HPDE6-E6E7 (cell line): ENCODE data around the gene HECTD4.
A peak's percentile ranks its signal among the peaks of the same experiment; 100 is the strongest.

Source experiments
- DNase-seq: peaks from one replicate; pipeline ENCODE4 v3.0.0; 2011; ENCODE audit warnings: missing footprints; ENCODE audit errors: extremely low spot score

HECTD4 gene

DNA sequence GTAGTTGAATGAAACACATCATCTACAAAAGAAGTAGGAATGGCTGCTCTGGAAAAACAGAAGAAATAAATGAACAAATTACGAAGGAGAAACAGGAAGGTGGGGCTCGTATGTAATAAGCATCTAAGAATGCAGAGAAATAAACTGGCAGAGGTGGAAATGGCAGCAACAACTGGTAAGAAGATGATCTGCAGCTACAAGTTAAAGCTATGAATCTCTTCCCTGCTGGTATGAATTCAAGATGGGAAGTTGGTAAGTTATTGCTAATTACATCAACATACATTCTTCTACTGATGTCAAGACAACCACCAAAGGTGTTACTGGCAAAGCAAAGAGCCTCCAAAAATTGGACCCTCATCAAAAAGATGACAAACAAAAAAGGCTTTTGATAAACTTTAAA, 59.8 kb downstream of the HECTD4 start:
- DNase-seq, result no peak

GRCh38 chr12:112321245-112321644, 61.0 kb downstream of the HECTD4 start:
- DNase-seq, result no peak

DNA sequence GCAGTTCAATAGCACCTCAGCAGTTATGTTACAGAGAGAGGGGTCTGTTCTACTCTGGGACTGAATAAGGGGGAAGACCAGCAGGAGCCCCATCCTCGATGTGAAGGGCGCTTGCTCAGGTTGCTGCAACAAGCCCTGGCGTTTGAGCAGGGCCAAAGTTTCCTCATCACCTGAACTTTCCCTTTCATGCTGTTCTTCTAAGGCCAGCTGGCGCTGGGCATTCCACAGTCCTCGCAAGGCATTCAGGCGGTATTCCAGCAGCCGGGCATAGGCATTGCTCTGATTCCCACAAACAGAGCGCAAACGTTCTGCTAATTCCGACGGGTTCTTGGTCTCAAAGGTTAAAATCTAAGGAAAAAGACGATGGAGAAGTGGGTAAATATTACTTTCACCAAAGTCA, 62.8 kb downstream of the HECTD4 start:
- DNase-seq, result no peak

GRCh38 chr12:112317481-112317880, 64.8 kb downstream of the HECTD4 start:
- no peak for DNase-seq

- no peak for DNase-seq
Measured at GRCh38 chr12:112314981-112315380, 67.2 kb downstream of the HECTD4 start.

GRCh38 chr12:112309797-112310196, 72.4 kb downstream of the HECTD4 start:
- DNase-seq, result no peak

- no peak for DNase-seq
Measured at GRCh38 chr12:112308652-112309051, 73.6 kb downstream of the HECTD4 start.

DNA sequence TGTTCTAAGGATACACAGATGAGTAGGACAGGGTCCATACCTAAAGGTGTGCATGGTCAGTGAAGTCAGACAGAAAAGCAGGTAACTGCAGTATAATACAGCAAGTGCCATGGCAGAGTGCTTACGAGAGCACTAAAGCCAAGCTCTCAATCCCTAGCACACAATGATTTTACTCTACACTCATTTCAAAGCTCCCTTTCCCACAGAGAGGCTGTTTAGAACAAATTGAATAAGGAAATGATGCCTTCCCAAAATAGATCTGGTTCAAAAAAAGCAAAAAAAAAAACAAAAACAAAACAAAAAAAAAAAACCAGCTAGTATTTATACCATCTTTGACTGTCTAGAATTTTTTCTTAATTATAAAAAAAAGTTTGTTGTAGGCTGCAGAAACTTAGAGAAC, 74.1 kb downstream of the HECTD4 start:
- DNase-seq, result no peak

- DNase-seq, result no peak
Measured at GRCh38 chr12:112307317-112308011, 74.8 kb downstream of the HECTD4 start.

DNA sequence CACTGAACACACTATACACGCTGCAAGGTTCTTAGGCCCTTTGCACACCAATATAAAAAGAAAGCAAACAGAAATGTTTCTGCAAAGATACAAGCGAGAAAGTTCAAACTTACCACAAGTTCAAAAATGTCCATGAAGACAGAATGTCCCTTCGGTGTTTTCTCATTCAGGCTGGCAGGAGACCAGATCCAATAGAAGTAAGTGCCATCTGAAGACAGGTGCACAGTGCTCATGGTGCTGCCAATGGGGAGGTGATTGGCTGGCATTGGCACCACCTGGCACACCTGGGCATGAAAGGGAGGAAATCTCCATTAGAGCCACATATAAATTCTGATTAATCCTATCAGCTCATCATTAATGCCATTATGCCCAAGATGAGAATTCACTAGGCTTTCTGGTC, 76.3 kb downstream of the HECTD4 start:
- DNase-seq, result no peak

GRCh38 chr12:112304436-112304835, 77.8 kb downstream of the HECTD4 start:
- DNase-seq, result no peak

DNA sequence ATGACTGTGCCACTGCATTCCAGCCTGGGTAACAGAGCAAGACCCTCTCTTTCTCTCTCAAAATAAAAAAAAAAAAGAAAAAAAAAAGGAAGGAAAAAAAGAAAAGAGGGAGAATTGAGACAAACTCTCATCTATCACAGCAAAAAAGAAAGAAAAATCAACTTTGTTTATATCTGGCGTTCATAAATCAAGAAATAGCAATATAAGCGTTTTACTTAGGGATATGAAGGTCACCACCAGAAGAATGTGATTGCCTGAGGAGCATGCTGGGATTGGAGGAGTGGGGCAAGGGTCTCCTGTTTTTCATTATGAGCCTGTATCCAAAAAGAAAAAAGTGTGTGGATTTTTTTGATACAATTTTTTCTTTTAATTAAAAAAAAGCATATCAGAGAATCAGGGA, 78.4 kb downstream of the HECTD4 start:
- no peak for DNase-seq

DNA sequence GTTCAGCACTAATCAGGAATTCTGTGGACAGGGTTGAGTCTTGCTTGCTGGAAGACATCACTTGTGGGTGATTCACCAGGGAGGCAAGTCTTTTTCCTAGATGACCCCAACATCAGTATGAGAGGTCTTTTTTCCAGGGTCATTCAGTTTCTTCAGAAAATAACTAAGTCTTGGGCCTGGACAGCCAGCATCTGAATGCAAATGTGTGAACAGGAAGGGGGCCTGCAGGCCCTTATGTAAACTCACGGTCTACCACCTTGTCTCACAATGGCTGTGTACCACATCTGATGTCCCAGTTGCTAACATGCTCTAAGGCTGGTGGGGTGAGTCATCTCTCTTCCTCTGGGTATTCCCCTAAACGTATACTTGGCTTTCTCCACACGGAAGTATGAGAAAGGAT, 79.2 kb downstream of the HECTD4 start:
- peak; percentile 58 for DNase-seq

DNA sequence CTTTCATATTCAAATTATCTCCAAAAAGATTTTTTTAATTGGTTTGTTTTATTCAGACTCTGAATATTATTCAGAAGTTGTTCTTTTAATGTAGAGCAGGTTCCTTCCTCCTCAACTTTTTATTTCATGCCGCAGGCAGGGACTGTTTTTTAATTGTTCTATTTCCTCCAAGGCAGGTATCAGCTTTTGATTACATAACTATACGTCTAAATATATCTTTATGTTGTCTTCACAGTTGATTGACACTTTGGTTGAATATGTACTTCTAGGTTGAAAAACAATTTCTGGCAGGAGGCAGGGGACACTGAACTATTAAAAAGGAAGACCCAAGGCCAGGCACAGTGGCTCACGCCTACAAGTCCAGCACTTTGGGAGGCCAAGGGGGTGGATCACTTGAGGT, 82.5 kb downstream of the HECTD4 start:
- DNase-seq, result no peak

GRCh38 chr12:112297188-112297587, 85.0 kb downstream of the HECTD4 start:
- no peak for DNase-seq

DNA sequence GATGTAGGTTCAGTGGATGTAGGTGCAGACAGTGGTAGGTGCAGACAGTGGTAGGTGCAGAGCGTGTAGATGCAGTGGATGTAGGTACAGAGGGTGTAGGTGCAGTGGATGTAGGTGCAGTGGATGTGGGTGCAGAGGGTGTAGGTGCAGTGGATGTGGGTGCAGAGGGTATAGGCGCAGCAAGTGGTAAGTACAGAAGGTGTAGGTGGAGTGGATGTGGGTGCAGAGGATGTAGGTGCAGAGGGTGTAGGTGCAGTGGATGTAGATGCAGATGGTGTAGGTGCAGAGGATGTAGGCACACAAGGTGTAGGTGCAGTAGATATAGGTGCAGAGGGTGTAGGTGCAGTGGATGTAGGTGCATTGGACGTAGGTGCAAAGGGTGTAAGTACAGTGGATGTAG, 86.0 kb downstream of the HECTD4 start:
- DNase-seq, result no peak

GRCh38 chr12:112294793-112295192, 87.4 kb downstream of the HECTD4 start:
- DNase-seq, result no peak

- no peak for DNase-seq
Measured at GRCh38 chr12:112288638-112289037, 93.6 kb downstream of the HECTD4 start.

GRCh38 chr12:112285600-112286401, 96.4 kb downstream of the HECTD4 start:
- DNase-seq, result no peak

DNA sequence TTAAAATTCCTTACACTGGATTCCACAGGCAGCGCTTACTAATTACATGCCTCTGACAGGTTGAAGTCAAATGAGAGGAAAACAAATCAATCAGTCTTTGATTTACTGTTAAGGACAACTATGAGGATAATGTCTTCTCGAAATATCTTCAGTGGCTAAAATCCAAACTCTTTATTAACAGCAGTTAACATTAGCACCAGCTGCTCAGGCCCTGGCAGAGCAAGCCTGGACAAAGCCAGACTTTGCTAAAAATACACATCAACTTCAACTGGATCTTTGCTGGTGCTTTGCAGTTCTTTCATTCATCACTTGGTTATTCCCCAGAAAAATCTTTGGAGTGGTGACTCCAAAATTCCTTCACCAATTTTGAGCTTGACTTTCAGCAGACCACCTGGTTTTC, 98.7 kb downstream of the HECTD4 start:
- peak; percentile 7 for DNase-seq

GRCh38 chr12:112282920-112283319, 99.3 kb downstream of the HECTD4 start:
- no peak for DNase-seq

- DNase-seq, result no peak
Measured at GRCh38 chr12:112275836-112276235, 106.4 kb downstream of the HECTD4 start.

GRCh38 chr12:112275207-112275606, 107.0 kb downstream of the HECTD4 start:
- DNase-seq, result no peak
